B cell (primary cell): ENCODE measurements around the gene AMFR. TPM values are rescaled to one million over a fixed set of nuclear protein-coding genes. Genes with fewer than 3 reads are reported as not detected.

Source experiments
- ATAC-seq: fragments of 200-7000 bp; cut with Tn5 transposase; one replicate; pipeline ENCODE4 v1.10.0; 2021; ENCODE audit warnings: low read depth, mild to moderate bottlenecking, moderate number of reproducible peaks, moderate library complexity
- CTCF ChIA-PET: fragments of 350-600 bp; sonication (Branson Sonifier 250); formaldehyde crosslinking; loops from one replicate; lab custom pipeline; 2021; ENCODE audit warnings: antibody characterized with exemption, inconsistent platforms; lab: Charles Lee
- POLR2A ChIA-PET: fragments of 350-600 bp; sonication (Branson Sonifier 250); formaldehyde crosslinking; loops from one replicate; lab custom pipeline; 2021; ENCODE audit warnings: antibody characterized with exemption; lab: Charles Lee
- DNase-seq: peaks from one replicate; pipeline ENCODE4 v3.0.0; 2013
- H2AFZ ChIP-seq: 2 replicates; pipeline ENCODE4 v1.6.1; 2012; ENCODE audit warnings: mild to moderate bottlenecking, low read depth, low read length; ENCODE audit not compliant: insufficient read depth, poor library complexity, severe bottlenecking
- H3K27ac ChIP-seq, 2 donors: 1 replicate in 1 of 2; 2 replicates in 1 of 2; pipeline ENCODE4 v1.5.1; 2012 to 2013; ENCODE audit warnings: low read length in 2 of 2, mild to moderate bottlenecking in 2 of 2, moderate library complexity in 1 of 2
- H3K27me3 ChIP-seq, 4 experiments: fragments of 200-600 bp in 1 of 4; sonication (generic) in 1 of 4; replicated peaks in 1 of 4; 1 replicate in 2 of 4; 2 replicates in 2 of 4; pipeline versions ENCODE4 v1.6.1 to v1.7.0; 2013 to 2016; ENCODE audit warnings: low read length in 3 of 4, mild to moderate bottlenecking in 2 of 4, mixed read lengths in 1 of 4, moderate library complexity in 1 of 4; ENCODE audit not compliant: insufficient read depth in 4 of 4, control insufficient read depth in 3 of 4; ENCODE audit errors: control extremely low read depth in 1 of 4
- H3K36me3 ChIP-seq, 2 experiments: replicated peaks in 1 of 2; 1 replicate in 1 of 2; 2 replicates in 1 of 2; pipeline versions ENCODE4 v1.6.1 to v1.7.1; 2013; ENCODE audit warnings: low read length in 1 of 2; ENCODE audit not compliant: insufficient read depth in 2 of 2, control insufficient read depth in 1 of 2; ENCODE audit errors: control extremely low read depth in 1 of 2, extremely low read depth in 1 of 2
- H3K4me1 ChIP-seq, 2 donors: fragments of 200-600 bp in 1 of 2; sonication (generic) in 1 of 2; 1 replicate in 1 of 2; 2 replicates in 1 of 2; pipeline versions ENCODE4 v1.5.1 to v1.6.1; 2013 to 2017; ENCODE audit warnings: low read length in 2 of 2; ENCODE audit not compliant: control insufficient read depth in 2 of 2, insufficient read depth in 2 of 2
- H3K4me2 ChIP-seq: replicated peaks from 2 replicates; pipeline ENCODE3; 2012; ENCODE audit warnings: mild to moderate bottlenecking, low read depth, low read length; ENCODE audit not compliant: poor library complexity, severe bottlenecking
- H3K4me3 ChIP-seq, 5 experiments: fragments of 200-600 bp in 1 of 5; sonication (generic) in 1 of 5; 1 replicate in 3 of 5; 2 replicates in 2 of 5; pipeline versions ENCODE4 v1.5.1 to v1.7.0; 2011 to 2016; ENCODE audit warnings: low read length in 4 of 5, mild to moderate bottlenecking in 4 of 5, low read depth in 2 of 5, control low read depth in 1 of 5, moderate library complexity in 1 of 5; ENCODE audit not compliant: insufficient read depth in 1 of 5; ENCODE audit errors: control extremely low read depth in 1 of 5, extremely low read depth in 1 of 5
- H3K79me2 ChIP-seq: fragments of 200-600 bp; sonication (generic); one replicate; pipeline ENCODE4 v1.6.0; 2016; ENCODE audit warnings: low read length; ENCODE audit not compliant: control insufficient read depth, insufficient read depth
- H3K9ac ChIP-seq: fragments of 200-600 bp; sonication (generic); 2 replicates; pipeline ENCODE4 v1.6.1; 2017; ENCODE audit warnings: mild to moderate bottlenecking, low read length, moderate library complexity
- H3K9me3 ChIP-seq, 3 donors: one replicate each; pipeline versions ENCODE4 v1.6.1 to v1.7.1; 2013; ENCODE audit warnings: low read length in 2 of 3; ENCODE audit not compliant: control insufficient read depth in 2 of 3, insufficient read depth in 1 of 3; ENCODE audit errors: control extremely low read depth in 1 of 3
- H4K20me1 ChIP-seq: 2 replicates; pipeline ENCODE4 v1.6.0; 2012; ENCODE audit warnings: mild to moderate bottlenecking, low read length; ENCODE audit not compliant: insufficient read depth, control insufficient read depth, poor library complexity, severe bottlenecking
- H3K27ac Mint-ChIP-seq: one replicate; pipeline ENCODE4 v1.8.0; 2021; ENCODE audit warnings: mixed read lengths
- H3K27me3 Mint-ChIP-seq: one replicate; pipeline ENCODE4 v1.8.0; 2021; ENCODE audit warnings: mixed read lengths
- H3K4me1 Mint-ChIP-seq: one replicate; pipeline ENCODE4 v1.8.0; 2021; ENCODE audit warnings: mixed read lengths
- H3K4me3 Mint-ChIP-seq: one replicate; pipeline ENCODE4 v1.8.0; 2021; ENCODE audit warnings: mixed read lengths
- H3K9me3 Mint-ChIP-seq: one replicate; pipeline ENCODE4 v1.8.0; 2022; ENCODE audit warnings: mixed read lengths; ENCODE audit not compliant: insufficient read depth
- EZH2 ChIP-seq: IDR thresholded peaks from 2 replicates; pipeline ENCODE4 v1.6.1; 2012; ENCODE audit warnings: borderline replicate concordance, low read depth, mild to moderate bottlenecking, moderate library complexity, low read length; ENCODE audit not compliant: insufficient read depth, poor library complexity, severe bottlenecking
- WGBS: methylation state at CpG from one replicate; pipeline ENCODE4 v1.1.5; 2013; ENCODE audit warnings: missing lambda C conversion rate; ENCODE audit not compliant: insufficient coverage; 5-methylcytosine and 5-hydroxymethylcytosine counted together
- intact Hi-C: fragments of 100-400 bp; cut with micrococcal nuclease; formaldehyde crosslinking; loops from one replicate; pipeline ENCODE4 v1.10.0; 2022
- polyA plus RNA-seq: library from polyadenylated mRNA; depleted of rRNA; stranded (reverse); fragments of >200 nt; gene quantifications from 2 replicates; pipeline ENCODE4 v1.2.3, GENCODE V29; 2012
- total RNA-seq, 2 donors: library from RNA; stranded (reverse); fragments of 120-200 nt in 1 of 2; gene quantifications; 1 replicate in 1 of 2; 2 replicates in 1 of 2; pipeline versions ENCODE4 v1.2.3 to v1.2.4, GENCODE V29; 2013 to 2022
- TF ChIP-seq, protein P1 (sequence below): fragments of 200-600 bp; IDR thresholded peaks from one replicate; pipeline ENCODE4 v1.8.0; 2022; ENCODE audit warnings: antibody characterized with exemption, mild to moderate bottlenecking

AMFR gene
- total and polyA plus RNA-seq, 2 donors (not counting 1 experiment from before 2014, with no cell fraction given), result 118 to 225 TPM

- Mint-ChIP-seq H3K4me1 (no peaks in the 10 kb centered on the region), H3K4me3 (no peak overlapping the region), H3K27ac (no peak overlapping the region), H3K9me3 (no peaks in the 10 kb centered on the region), H3K27me3 (no peaks in the 10 kb centered on the region)
- WGBS, result no CpG with 5 or more reads among the region's 3 CpGs
- Histone ChIP-seq H3K9me3 (no peaks in the 10 kb centered on the region), H3K79me2 (peaks cover 51% of the 10 kb centered on the region), H4K20me1 (peaks cover 42% of the 10 kb centered on the region), H3K27me3 (no peaks in the 10 kb centered on the region), H2AFZ (no peak overlapping the region), H3K27ac (no peak overlapping the region), H3K4me1 (no peaks in the 10 kb centered on the region), H3K9ac (no peak overlapping the region), H3K4me2 (no peak overlapping the region), H3K36me3 (peaks cover 13 to 85% of the 10 kb centered on the region in 2 experiments), H3K4me3 (no peak overlapping the region)
- intact Hi-C loops, result no loop called here
- DNase-seq, result no peak
- TF ChIP-seq, protein P1, sequence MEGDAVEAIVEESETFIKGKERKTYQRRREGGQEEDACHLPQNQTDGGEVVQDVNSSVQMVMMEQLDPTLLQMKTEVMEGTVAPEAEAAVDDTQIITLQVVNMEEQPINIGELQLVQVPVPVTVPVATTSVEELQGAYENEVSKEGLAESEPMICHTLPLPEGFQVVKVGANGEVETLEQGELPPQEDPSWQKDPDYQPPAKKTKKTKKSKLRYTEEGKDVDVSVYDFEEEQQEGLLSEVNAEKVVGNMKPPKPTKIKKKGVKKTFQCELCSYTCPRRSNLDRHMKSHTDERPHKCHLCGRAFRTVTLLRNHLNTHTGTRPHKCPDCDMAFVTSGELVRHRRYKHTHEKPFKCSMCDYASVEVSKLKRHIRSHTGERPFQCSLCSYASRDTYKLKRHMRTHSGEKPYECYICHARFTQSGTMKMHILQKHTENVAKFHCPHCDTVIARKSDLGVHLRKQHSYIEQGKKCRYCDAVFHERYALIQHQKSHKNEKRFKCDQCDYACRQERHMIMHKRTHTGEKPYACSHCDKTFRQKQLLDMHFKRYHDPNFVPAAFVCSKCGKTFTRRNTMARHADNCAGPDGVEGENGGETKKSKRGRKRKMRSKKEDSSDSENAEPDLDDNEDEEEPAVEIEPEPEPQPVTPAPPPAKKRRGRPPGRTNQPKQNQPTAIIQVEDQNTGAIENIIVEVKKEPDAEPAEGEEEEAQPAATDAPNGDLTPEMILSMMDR, result no peak
- no peak for TF ChIP-seq EZH2
- POLR2A ChIA-PET, result no interaction called here
- CTCF ChIA-PET, result no interaction called here
- no peak for ATAC-seq
These were observed 37.9 kb downstream of the AMFR start for GRCh38 chr16:56387396-56387795.

DNA sequence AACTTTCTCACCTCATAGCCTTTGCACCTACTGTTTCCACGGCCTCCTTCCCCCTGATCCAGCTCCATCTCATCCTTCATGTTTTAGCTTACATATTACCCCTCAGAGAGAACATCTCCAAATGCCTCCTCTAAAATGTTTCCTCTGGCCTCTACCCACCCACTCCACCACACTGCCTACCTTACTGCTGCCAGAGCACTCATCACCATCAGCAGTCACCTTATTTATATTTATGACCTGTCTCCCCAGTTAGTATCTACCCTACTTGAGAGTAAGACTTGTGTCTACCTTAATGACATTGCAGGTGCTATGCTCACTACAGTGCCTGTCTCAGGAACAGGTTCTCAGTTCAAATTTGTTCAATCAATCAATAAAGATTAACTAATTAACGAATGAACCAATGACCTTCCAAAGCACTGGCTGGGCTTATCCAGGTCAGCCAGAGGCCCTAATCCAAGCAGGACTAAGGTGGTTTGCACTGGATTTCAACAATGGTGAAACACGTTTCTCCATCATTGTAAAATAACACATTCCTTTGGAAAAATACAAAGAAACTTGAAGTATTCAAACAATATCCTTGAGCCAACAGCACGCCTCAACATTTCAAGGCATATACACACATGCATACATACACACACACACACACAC lies 41.1 kb downstream of the AMFR start:
- H3K4me1 ChIP-seq, result no peaks in the 10 kb centered on the region
- H3K9me3 ChIP-seq, result peaks cover 6 to 16% (median 8%) of the 10 kb centered on the region in 3 donors
- 70% methylated on average over 2 of the region's 4 CpGs for WGBS
- H3K9me3 Mint-ChIP-seq, result peaks cover 8% of the 10 kb centered on the region
- no peak overlapping the region for H3K9ac ChIP-seq
- no peak overlapping the region for H3K27ac ChIP-seq
- no peak overlapping the region for H3K27ac Mint-ChIP-seq
- no peak overlapping the region for H3K4me3 Mint-ChIP-seq
- no peak for DNase-seq
- no peaks in the 10 kb centered on the region for H3K27me3 ChIP-seq
- intact Hi-C loops, result no loop called here
- no peak overlapping the region for H3K4me3 ChIP-seq
- H3K27me3 Mint-ChIP-seq, result no peaks in the 10 kb centered on the region
- no peak for TF ChIP-seq EZH2
- TF ChIP-seq, protein P1, result no peak
- POLR2A ChIA-PET, result no interaction called here
- H2AFZ ChIP-seq, result no peak overlapping the region
- peaks cover 11 to 92% of the 10 kb centered on the region in 2 experiments for H3K36me3 ChIP-seq
- H3K4me1 Mint-ChIP-seq, result no peaks in the 10 kb centered on the region
- CTCF ChIA-PET, result no interaction called here
- H4K20me1 ChIP-seq, result peaks cover 25% of the 10 kb centered on the region
- peaks cover 48% of the 10 kb centered on the region for H3K79me2 ChIP-seq
- H3K4me2 ChIP-seq, result no peak overlapping the region
- ATAC-seq, result no peak
